Measurements from ENCODE around the gene COL26A1.
A peak's percentile ranks its signal among the peaks of the same experiment; 100 is the strongest.

The COL26A1 gene

DNA sequence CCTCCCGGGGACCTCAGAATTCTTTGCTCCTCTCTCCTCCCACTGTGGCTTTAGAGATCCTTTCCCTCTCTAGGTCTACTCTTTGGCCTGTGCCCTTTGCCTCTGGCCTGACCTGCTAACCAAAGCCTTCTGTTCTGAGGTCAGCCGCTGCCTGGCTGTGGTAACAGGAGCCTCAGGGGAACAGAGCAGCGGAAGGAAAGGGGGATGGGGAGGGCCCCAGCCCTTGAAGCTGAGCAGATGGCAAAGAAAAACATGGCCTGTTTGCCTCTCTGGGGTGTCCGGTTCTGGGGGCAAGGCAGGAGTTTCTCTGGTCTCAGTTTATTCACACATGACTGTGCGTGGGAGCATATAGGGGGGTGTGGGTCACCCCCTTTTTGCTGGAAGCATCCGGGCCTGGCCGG is 28.2 kb downstream of the COL26A1 start:
- H3K27me3 ChIP-seq (ENCODE audit: insufficient read depth, low read length, poor library complexity): no peaks in the 10 kb centered on the region
- no peak overlapping the region for H2BK120ac ChIP-seq (ENCODE audit: low read depth, low read length)
- H3K36me3 ChIP-seq (ENCODE audit: control insufficient read depth, insufficient read depth, low read length): no peaks in the 10 kb centered on the region
- H4K5ac ChIP-seq (ENCODE audit: low read length): no peak overlapping the region
- H3K79me1 ChIP-seq (ENCODE audit: low read length): peaks cover 4% of the 10 kb centered on the region
- no peak overlapping the region for H2AK5ac ChIP-seq (ENCODE audit: low read length)
- no peak overlapping the region for H3K4ac ChIP-seq (ENCODE audit: low read depth, low read length)
- H3K79me2 ChIP-seq (ENCODE audit: control insufficient read depth, insufficient read depth, low read length): no peaks in the 10 kb centered on the region
- peak overlapping the region; percentile 7 for H3K9ac ChIP-seq (ENCODE audit: low read length)
- no peak overlapping the region for H3K4me2 ChIP-seq (ENCODE audit: low read length)
- WGBS (ENCODE audit: extremely low coverage, insufficient coverage, low lambda C conversion rate): no CpG with 5 or more reads among the region's 7 CpGs
- H4K8ac ChIP-seq (ENCODE audit: low read depth, low read length): no peak overlapping the region
- H3K4me3 ChIP-seq (ENCODE audit: low read length): no peak overlapping the region
- DNase-seq: peak; percentile 89
- peak overlapping the region; percentile 3 for H3K56ac ChIP-seq (ENCODE audit: low read length)
- no peak overlapping the region for H3K23ac ChIP-seq (ENCODE audit: low read length)
- peak overlapping the region; percentile 72 for H3K18ac ChIP-seq (ENCODE audit: low read length)
- peaks cover 3% of the 10 kb centered on the region for H3K4me1 ChIP-seq (ENCODE audit: control insufficient read depth, low read depth, low read length)
- H2BK5ac ChIP-seq (ENCODE audit: low read length): no peak overlapping the region
- no peak overlapping the region for H3K27ac ChIP-seq (ENCODE audit: low read depth, low read length)
- H2BK15ac ChIP-seq (replicated peaks; ENCODE audit: low read depth): no peak overlapping the region

DNA sequence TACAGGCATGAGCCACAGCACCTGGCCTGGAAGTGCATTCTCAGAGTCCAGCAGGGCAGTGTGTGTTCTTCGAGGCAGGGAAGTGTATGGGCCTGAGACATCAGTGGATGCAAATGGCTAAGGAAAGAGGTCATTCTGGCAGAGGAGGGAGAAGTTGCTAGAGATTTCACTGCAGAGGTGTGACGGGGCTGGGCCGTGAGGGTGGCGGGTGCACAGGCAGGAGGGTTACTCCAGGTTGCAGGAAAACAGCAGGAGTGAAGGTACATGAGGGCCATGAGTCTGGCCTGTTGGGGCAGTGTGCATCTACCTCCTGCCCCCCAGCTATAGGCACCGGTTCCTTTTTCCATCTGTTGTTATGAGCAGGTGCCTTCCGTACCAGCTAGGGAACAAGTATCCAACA is 29.3 kb downstream of the COL26A1 start:
- H3K79me1 ChIP-seq (ENCODE audit: low read length): peaks cover 4% of the 10 kb centered on the region
- H3K4ac ChIP-seq (ENCODE audit: low read depth, low read length): no peak overlapping the region
- no peaks in the 10 kb centered on the region for H3K36me3 ChIP-seq (ENCODE audit: control insufficient read depth, insufficient read depth, low read length)
- H3K4me1 ChIP-seq (ENCODE audit: control insufficient read depth, low read depth, low read length): no peaks in the 10 kb centered on the region
- DNase-seq: no peak
- H2BK15ac ChIP-seq (replicated peaks; ENCODE audit: low read depth): no peak overlapping the region
- H4K5ac ChIP-seq (ENCODE audit: low read length): no peak overlapping the region
- H2BK5ac ChIP-seq (ENCODE audit: low read length): no peak overlapping the region
- peak overlapping the region; percentile 2 for H3K27ac ChIP-seq (ENCODE audit: low read depth, low read length)
- H4K8ac ChIP-seq (ENCODE audit: low read depth, low read length): no peak overlapping the region
- no peak overlapping the region for H3K18ac ChIP-seq (ENCODE audit: low read length)
- H3K79me2 ChIP-seq (ENCODE audit: control insufficient read depth, insufficient read depth, low read length): no peaks in the 10 kb centered on the region
- H2AK5ac ChIP-seq (ENCODE audit: low read length): no peak overlapping the region
- H2BK120ac ChIP-seq (ENCODE audit: low read depth, low read length): no peak overlapping the region
- H3K23ac ChIP-seq (ENCODE audit: low read length): no peak overlapping the region
- H3K4me3 ChIP-seq (ENCODE audit: low read length): no peak overlapping the region
- no peaks in the 10 kb centered on the region for H3K27me3 ChIP-seq (ENCODE audit: insufficient read depth, low read length, poor library complexity)
- H3K9ac ChIP-seq (ENCODE audit: low read length): no peak overlapping the region
- H3K56ac ChIP-seq (ENCODE audit: low read length): peak overlapping the region; percentile 60
- no CpG with 5 or more reads among the region's 6 CpGs for WGBS (ENCODE audit: extremely low coverage, insufficient coverage, low lambda C conversion rate)
- no peak overlapping the region for H3K4me2 ChIP-seq (ENCODE audit: low read length)

DNA sequence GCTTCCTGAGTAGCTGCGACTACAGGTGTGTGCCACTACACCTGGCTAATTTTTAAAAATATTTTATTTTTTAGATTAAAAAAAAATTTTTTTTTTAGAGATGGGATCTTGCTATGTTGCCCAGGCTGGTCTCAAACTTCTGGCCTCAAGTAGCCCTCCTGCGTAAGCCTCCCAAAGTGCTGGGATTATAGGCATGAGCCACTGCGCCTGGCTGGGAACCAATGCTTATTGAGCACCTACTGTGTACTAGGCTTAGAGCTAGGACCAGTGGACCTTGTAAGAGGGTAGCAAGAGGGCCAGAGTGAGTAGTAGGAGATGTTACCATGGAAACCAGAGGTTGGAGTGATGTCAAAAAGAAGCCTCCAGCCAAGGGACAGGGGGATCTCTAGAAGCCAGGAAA is 31.2 kb downstream of the COL26A1 start:
- no peak overlapping the region for H3K9ac ChIP-seq (ENCODE audit: low read length)
- no peak overlapping the region for H2BK5ac ChIP-seq (ENCODE audit: low read length)
- H2BK15ac ChIP-seq (replicated peaks; ENCODE audit: low read depth): no peak overlapping the region
- no peaks in the 10 kb centered on the region for H3K27me3 ChIP-seq (ENCODE audit: insufficient read depth, low read length, poor library complexity)
- H3K79me1 ChIP-seq (ENCODE audit: low read length): peaks cover 9% of the 10 kb centered on the region
- WGBS (ENCODE audit: extremely low coverage, insufficient coverage, low lambda C conversion rate): no CpG with 5 or more reads among the region's 3 CpGs
- no peak overlapping the region for H3K27ac ChIP-seq (ENCODE audit: low read depth, low read length)
- H3K56ac ChIP-seq (ENCODE audit: low read length): no peak overlapping the region
- H3K4me3 ChIP-seq (ENCODE audit: low read length): no peak overlapping the region
- no peak overlapping the region for H3K18ac ChIP-seq (ENCODE audit: low read length)
- no peak overlapping the region for H3K4me2 ChIP-seq (ENCODE audit: low read length)
- no peak overlapping the region for H2BK120ac ChIP-seq (ENCODE audit: low read depth, low read length)
- H3K36me3 ChIP-seq (ENCODE audit: control insufficient read depth, insufficient read depth, low read length): no peaks in the 10 kb centered on the region
- no peaks in the 10 kb centered on the region for H3K79me2 ChIP-seq (ENCODE audit: control insufficient read depth, insufficient read depth, low read length)
- H3K23ac ChIP-seq (ENCODE audit: low read length): no peak overlapping the region
- H2AK5ac ChIP-seq (ENCODE audit: low read length): no peak overlapping the region
- no peak overlapping the region for H4K8ac ChIP-seq (ENCODE audit: low read depth, low read length)
- H3K4me1 ChIP-seq (ENCODE audit: control insufficient read depth, low read depth, low read length): peaks cover 2% of the 10 kb centered on the region
- no peak overlapping the region for H3K4ac ChIP-seq (ENCODE audit: low read depth, low read length)
- no peak overlapping the region for H4K5ac ChIP-seq (ENCODE audit: low read length)
- no peak for DNase-seq

DNA sequence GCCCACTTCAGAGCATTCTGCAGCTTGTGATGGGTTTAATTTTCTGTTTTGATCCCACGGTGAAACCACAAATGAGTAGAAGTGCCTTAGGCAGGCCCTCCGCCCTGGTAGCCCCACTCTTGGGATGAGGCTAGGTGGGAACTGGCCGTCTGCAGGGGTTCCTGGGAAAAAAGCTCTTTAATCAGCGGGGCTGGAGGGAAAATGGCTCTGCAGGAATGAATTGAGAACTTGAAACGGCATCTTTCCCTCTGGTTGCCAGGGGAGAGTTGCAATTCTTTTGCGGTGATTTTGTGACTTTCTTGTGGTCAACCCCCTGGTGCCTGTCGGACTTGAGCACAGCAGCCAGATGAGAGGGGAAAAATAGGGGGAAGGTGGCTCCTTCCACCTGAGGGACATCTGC is 32.7 kb downstream of the COL26A1 start:
- Histone ChIP-seq H3K36me3 (ENCODE audit: control insufficient read depth, insufficient read depth, low read length) (no peaks in the 10 kb centered on the region), H3K56ac (ENCODE audit: low read length) (peak overlapping the region; percentile 30), H2BK120ac (ENCODE audit: low read depth, low read length) (no peak overlapping the region), H3K27me3 (ENCODE audit: insufficient read depth, low read length, poor library complexity) (no peaks in the 10 kb centered on the region), H3K4me3 (ENCODE audit: low read length) (no peak overlapping the region), H3K79me2 (ENCODE audit: control insufficient read depth, insufficient read depth, low read length) (no peaks in the 10 kb centered on the region), H4K5ac (ENCODE audit: low read length) (no peak overlapping the region), H3K18ac (ENCODE audit: low read length) (peak overlapping the region; percentile 22), H3K27ac (ENCODE audit: low read depth, low read length) (peak overlapping the region; percentile 53), H3K4me1 (ENCODE audit: control insufficient read depth, low read depth, low read length) (peaks cover 2% of the 10 kb centered on the region), H3K23ac (ENCODE audit: low read length) (no peak overlapping the region), H2AK5ac (ENCODE audit: low read length) (no peak overlapping the region), H3K4me2 (ENCODE audit: low read length) (no peak overlapping the region), H2BK15ac (replicated peaks; ENCODE audit: low read depth) (no peak overlapping the region), H3K79me1 (ENCODE audit: low read length) (peaks cover 11% of the 10 kb centered on the region), H3K4ac (ENCODE audit: low read depth, low read length) (no peak overlapping the region), H4K8ac (ENCODE audit: low read depth, low read length) (no peak overlapping the region), H3K9ac (ENCODE audit: low read length) (peak overlapping the region; percentile 0), H2BK5ac (ENCODE audit: low read length) (no peak overlapping the region)
- no CpG with 5 or more reads among the region's 7 CpGs for WGBS (ENCODE audit: extremely low coverage, insufficient coverage, low lambda C conversion rate)
- no peak for DNase-seq

DNA sequence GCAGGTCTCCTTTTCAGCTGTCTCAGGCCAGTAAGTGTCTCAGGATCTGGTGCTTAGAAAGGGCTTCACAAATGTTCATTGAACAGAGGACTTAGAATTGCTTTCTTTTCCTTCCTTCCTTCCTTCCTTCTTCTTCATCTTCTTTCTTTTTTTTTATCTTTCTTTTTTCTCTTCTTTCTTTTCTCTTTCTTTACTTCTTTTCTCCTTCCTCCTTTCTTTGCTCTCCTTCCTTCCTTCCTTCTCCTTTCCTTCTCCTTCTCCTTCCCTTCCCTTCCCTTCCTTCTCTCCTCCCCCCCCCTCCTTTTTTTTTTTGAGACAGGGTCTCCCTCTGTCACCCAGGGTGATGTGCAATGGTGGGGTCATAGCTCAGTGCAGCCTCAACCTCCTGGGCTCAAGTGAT is 34.6 kb downstream of the COL26A1 start:
- Histone ChIP-seq H3K4me1 (ENCODE audit: control insufficient read depth, low read depth, low read length) (peaks cover 2% of the 10 kb centered on the region), H2BK15ac (replicated peaks; ENCODE audit: low read depth) (no peak overlapping the region), H2BK120ac (ENCODE audit: low read depth, low read length) (no peak overlapping the region)

DNA sequence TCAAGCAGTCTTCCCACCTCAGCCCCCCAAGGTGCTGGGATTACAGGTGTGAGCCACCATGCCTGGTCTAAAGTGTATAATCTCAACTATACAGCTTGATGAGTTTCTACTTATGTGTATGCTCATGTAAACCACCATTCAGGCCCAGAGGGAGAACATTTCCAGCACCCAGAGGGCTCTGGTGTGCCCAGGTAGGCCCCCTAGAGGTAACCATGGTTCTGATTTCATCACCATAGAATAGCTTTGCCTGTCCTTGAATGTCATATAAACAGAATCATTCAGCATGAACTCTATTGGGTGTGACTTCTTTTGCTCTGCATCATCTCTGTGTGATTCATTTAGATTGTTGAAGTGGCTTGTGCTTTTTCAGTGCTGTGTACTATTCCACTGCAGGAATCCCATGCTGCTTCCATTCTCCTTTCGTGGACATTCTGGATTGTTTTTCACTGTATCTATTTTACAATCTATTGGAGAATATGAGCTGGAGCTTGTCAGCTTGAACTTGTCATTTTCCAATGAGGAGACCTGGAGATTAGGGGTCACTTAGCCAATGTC is 35.2 kb downstream of the COL26A1 start:
- DNase-seq: no peak
- no CpG with 5 or more reads among the region's 1 CpG for WGBS (ENCODE audit: extremely low coverage, insufficient coverage, low lambda C conversion rate)
- H3K9ac ChIP-seq (ENCODE audit: low read length): no peak overlapping the region

More for the DNA sequence above, 34.6 kb downstream of the COL26A1 start:
- Histone ChIP-seq H3K4me2 (ENCODE audit: low read length) (no peak overlapping the region), H3K27me3 (ENCODE audit: insufficient read depth, low read length, poor library complexity) (no peaks in the 10 kb centered on the region), H4K5ac (ENCODE audit: low read length) (no peak overlapping the region), H3K56ac (ENCODE audit: low read length) (no peak overlapping the region), H3K4me3 (ENCODE audit: low read length) (no peak overlapping the region), H3K36me3 (ENCODE audit: control insufficient read depth, insufficient read depth, low read length) (no peaks in the 10 kb centered on the region), H3K18ac (ENCODE audit: low read length) (no peak overlapping the region), H3K27ac (ENCODE audit: low read depth, low read length) (no peak overlapping the region), H3K23ac (ENCODE audit: low read length) (no peak overlapping the region), H3K79me1 (ENCODE audit: low read length) (peaks cover 11% of the 10 kb centered on the region), H3K9ac (ENCODE audit: low read length) (no peak overlapping the region), H3K79me2 (ENCODE audit: control insufficient read depth, insufficient read depth, low read length) (no peaks in the 10 kb centered on the region), H2BK5ac (ENCODE audit: low read length) (no peak overlapping the region), H2AK5ac (ENCODE audit: low read length) (no peak overlapping the region), H4K8ac (ENCODE audit: low read depth, low read length) (no peak overlapping the region), H3K4ac (ENCODE audit: low read depth, low read length) (no peak overlapping the region)
- no peak for DNase-seq

More for the DNA sequence above, 35.2 kb downstream of the COL26A1 start:
- Histone ChIP-seq H3K79me1 (ENCODE audit: low read length) (peaks cover 11% of the 10 kb centered on the region), H3K27ac (ENCODE audit: low read depth, low read length) (no peak overlapping the region), H3K79me2 (ENCODE audit: control insufficient read depth, insufficient read depth, low read length) (no peaks in the 10 kb centered on the region), H3K4ac (ENCODE audit: low read depth, low read length) (no peak overlapping the region), H4K5ac (ENCODE audit: low read length) (no peak overlapping the region), H3K4me2 (ENCODE audit: low read length) (no peak overlapping the region), H2BK120ac (ENCODE audit: low read depth, low read length) (no peak overlapping the region), H2BK5ac (ENCODE audit: low read length) (no peak overlapping the region), H3K18ac (ENCODE audit: low read length) (no peak overlapping the region), H3K4me3 (ENCODE audit: low read length) (no peak overlapping the region), H3K56ac (ENCODE audit: low read length) (no peak overlapping the region), H3K36me3 (ENCODE audit: control insufficient read depth, insufficient read depth, low read length) (no peaks in the 10 kb centered on the region), H3K23ac (ENCODE audit: low read length) (no peak overlapping the region), H3K4me1 (ENCODE audit: control insufficient read depth, low read depth, low read length) (peaks cover 2% of the 10 kb centered on the region), H3K27me3 (ENCODE audit: insufficient read depth, low read length, poor library complexity) (no peaks in the 10 kb centered on the region), H2AK5ac (ENCODE audit: low read length) (peak overlapping the region; percentile 1), H4K8ac (ENCODE audit: low read depth, low read length) (no peak overlapping the region), H2BK15ac (replicated peaks; ENCODE audit: low read depth) (no peak overlapping the region)

Data from mesendoderm (in vitro differentiated cells).